Heart right ventricle (tissue), 16 donors: ENCODE data around the gene ZFHX3. TPM values are rescaled to one million over a fixed set of nuclear protein-coding genes. Genes with fewer than 3 reads are reported as not detected.

Experiments
- ATAC-seq, 8 donors: fragments of 200-7000 bp; cut with Tn5 transposase; one replicate each; pipeline ENCODE4 v1.9.1; 2020; ENCODE audit warnings: mild to moderate bottlenecking in 8 of 8, moderate library complexity in 8 of 8, moderate number of reproducible peaks in 1 of 8
- DNase-seq, 2 donors: peaks; one replicate each; pipeline ENCODE4 v3.0.0-alpha.2; 2020
- H3K27ac ChIP-seq, 10 donors: fragments of 200-600 bp; sonication (generic) in 2 of 10; one replicate each; pipeline versions ENCODE4 v1.5.0 to v1.8.0; 2020 to 2022; ENCODE audit warnings: mild to moderate bottlenecking in 3 of 10
- H3K27me3 ChIP-seq, 7 donors: fragments of 200-600 bp; one replicate each; pipeline ENCODE4 v1.8.0; 2021 to 2022; ENCODE audit warnings: mild to moderate bottlenecking in 2 of 7
- H3K36me3 ChIP-seq, 9 donors: fragments of 200-600 bp; sonication (generic) in 1 of 9; one replicate each; pipeline versions ENCODE4 v1.5.0 to v1.8.0; 2020 to 2022; ENCODE audit warnings: mild to moderate bottlenecking in 2 of 9
- H3K4me1 ChIP-seq, 9 donors: fragments of 200-600 bp; sonication (generic) in 1 of 9; one replicate each; pipeline versions ENCODE4 v1.5.0 to v1.8.0; 2020 to 2022; ENCODE audit warnings: mild to moderate bottlenecking in 4 of 9
- H3K4me3 ChIP-seq, 10 donors: fragments of 200-600 bp; sonication (generic) in 2 of 10; one replicate each; pipeline versions ENCODE4 v1.5.0 to v1.8.0; 2020 to 2022; ENCODE audit warnings: mild to moderate bottlenecking in 7 of 10, moderate library complexity in 2 of 10
- H3K9me3 ChIP-seq, 11 donors: fragments of 200-600 bp in 10 of 11; sonication (generic) in 2 of 11; one replicate each; pipeline versions ENCODE4 v1.5.0 to v1.8.0; 2013 to 2022; ENCODE audit warnings: mild to moderate bottlenecking in 2 of 11, control low read depth in 1 of 11, moderate library complexity in 1 of 11
- WGBS, 2 donors: extraction: QIAGEN DNeasy Blood & Tissue Kit; methylation state at CpG; one replicate each; pipeline ENCODE4 v1.1.7; 2013; ENCODE audit warnings: inconsistent platforms in 1 of 2; 5-methylcytosine and 5-hydroxymethylcytosine counted together
- intact Hi-C, 10 donors: fragments of 100-400 bp; cut with DNase I; formaldehyde crosslinking; loops; one replicate each; pipeline versions ENCODE4 v1.11.1 to v1.14.2; 2022
- polyA plus RNA-seq, 2 donors: library from polyadenylated mRNA; stranded (reverse); fragments of 200-250 nt; gene quantifications; one replicate each; pipeline ENCODE4 v1.2.3, GENCODE V29; 2013
- total RNA-seq, 10 donors: library from RNA; stranded (reverse); fragmentation: NEBNext Ultra II Directional in 3 of 10; extraction: Animal tissue kit (Norgen Biotek cat#: 25700) in 3 of 10; gene quantifications; one replicate each; pipeline versions ENCODE4 v1.2.1 to v1.2.4, GENCODE V29; 2021 to 2023
- TF ChIP-seq, protein P1 (sequence below), 9 donors: fragments of 200-600 bp; sonication (generic) in 2 of 9; IDR thresholded peaks; one replicate each; pipeline versions ENCODE4 v1.5.0 to v1.8.0; 2021 to 2022; ENCODE audit warnings: antibody characterized with exemption in 9 of 9, mild to moderate bottlenecking in 5 of 9, moderate library complexity in 1 of 9
- donor health status: Arrhythmogenic right ventricular cardiomyopathy.
- donor health status: ischemic (EF 13 %, LVEDD 7.1; RV severe dilation, severe dysfunction).
- donor health status: healthy with polysubstance abuse.
- donor health status: DM: no; HTN: yes; CAD: no.
- donor health status: DM: no; HTN: no; CAD: no.
- donor health status: ischemic (EF 25% LVEDD 6.9; RV normal size, moderate dysfunction).
- donor health status: ischemic (EF 25% LVEDD 5.7; RV mildly dilated, moderate dysfunction).
- donor health status: healthy.
- donor health status: DM: yes; HTN: yes; CAD: no.
- donor health status: Ischemic cardiomyopathy.
- donor health status: ischemic (EF 35%, LVEDD 5.7; RV mildly dilated, moderate dysfunction).
- donor health status: nonischemic (EF 11% LVEDD 7.7; RV severe dilation, severe dysfunction).
- donor health status: DM: yes; HTN: yes; CAD: no.
- donor health status: PGD.
- donor health status: ischemic (EF 29% LVEDD 5.4; RV normal size, mild dysfunction).
- donor health status: nonischemic (EF 23%, LVEDD 6.1; RV moderate dilation, normal function).

The ZFHX3 gene
- total and polyA plus RNA-seq, 12 donors = 1.6 to 15.2 (median 10.4) TPM

DNA sequence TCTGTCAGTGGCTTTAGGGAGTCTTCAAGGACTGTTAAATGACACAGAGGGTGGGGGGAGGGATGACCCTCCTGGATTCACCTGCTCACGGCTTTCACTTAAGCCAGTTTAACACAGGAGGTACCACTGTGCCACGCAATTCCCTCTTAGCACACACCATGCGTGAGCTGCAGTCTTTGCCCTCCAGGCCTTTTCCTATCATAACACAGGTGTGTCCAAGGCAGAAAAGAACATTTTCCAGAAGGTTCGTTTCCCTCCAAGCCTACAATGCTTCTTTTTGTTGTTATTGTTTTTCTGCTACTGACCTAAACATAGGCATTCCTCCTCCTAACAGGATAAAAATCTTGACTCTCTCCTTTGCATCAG is 1.1 kb downstream of the ZFHX3 start:
- Histone ChIP-seq H3K27me3 (peaks cover 0 to 15% (median 0%) of the 10 kb centered on the region in 7 donors), H3K4me3 (peak overlapping the region in 8 of 10 donors; percentile 67 to 94 (median 82)), H3K36me3 (no peaks in the 10 kb centered on the region), H3K9me3 (no peaks in the 10 kb centered on the region), H3K4me1 (peaks cover 22 to 91% (median 67%) of the 10 kb centered on the region in 9 donors), H3K27ac (peak overlapping the region in 8 of 10 donors; percentile 77 to 96 (median 93))
- intact Hi-C loops = loop anchor here in 8 of 10 donors (5.0 to 10.0 kb wide), 7 partner anchors 60 to 545 kb away; no protein-coding TSS in a partner anchor
- ATAC-seq (no peak), DNase-seq (no peak)
- 83 to 87% methylated on average over 4 of the region's 4 CpGs for WGBS, 2 donors
- TF ChIP-seq, protein P1, sequence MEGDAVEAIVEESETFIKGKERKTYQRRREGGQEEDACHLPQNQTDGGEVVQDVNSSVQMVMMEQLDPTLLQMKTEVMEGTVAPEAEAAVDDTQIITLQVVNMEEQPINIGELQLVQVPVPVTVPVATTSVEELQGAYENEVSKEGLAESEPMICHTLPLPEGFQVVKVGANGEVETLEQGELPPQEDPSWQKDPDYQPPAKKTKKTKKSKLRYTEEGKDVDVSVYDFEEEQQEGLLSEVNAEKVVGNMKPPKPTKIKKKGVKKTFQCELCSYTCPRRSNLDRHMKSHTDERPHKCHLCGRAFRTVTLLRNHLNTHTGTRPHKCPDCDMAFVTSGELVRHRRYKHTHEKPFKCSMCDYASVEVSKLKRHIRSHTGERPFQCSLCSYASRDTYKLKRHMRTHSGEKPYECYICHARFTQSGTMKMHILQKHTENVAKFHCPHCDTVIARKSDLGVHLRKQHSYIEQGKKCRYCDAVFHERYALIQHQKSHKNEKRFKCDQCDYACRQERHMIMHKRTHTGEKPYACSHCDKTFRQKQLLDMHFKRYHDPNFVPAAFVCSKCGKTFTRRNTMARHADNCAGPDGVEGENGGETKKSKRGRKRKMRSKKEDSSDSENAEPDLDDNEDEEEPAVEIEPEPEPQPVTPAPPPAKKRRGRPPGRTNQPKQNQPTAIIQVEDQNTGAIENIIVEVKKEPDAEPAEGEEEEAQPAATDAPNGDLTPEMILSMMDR (IDR thresholded peaks at IDR 0.05) = no peak

DNA sequence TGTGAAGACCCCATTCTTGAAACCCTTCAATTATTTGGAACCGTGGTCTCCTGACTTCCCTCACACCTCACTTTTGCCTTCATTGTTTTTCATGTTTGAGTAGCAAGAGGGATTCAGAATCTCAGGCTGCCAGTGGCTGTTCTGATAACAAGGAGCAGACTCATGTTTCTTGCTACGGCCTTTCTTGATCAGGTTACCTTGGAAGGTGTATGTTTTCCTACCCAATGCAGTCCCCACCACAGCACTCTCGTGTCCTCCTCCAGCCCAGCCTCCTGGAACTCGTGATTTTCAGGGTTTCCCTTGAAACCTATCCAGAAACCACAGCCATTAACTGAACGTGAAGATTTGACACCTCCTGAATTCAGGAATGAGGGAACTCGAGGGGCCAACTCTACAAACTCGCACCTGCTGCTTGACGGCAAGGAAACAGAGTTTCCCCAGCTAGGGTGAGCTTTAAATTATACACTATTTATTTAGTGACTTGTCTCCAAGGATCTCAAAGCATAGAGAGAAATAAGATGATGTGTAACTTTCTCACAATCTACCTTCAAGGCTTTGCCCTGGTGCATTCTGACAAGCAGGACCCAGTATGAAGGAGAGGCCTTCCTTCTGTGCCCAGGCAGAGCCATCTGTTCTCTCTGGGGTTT is 1.6 kb downstream of the ZFHX3 start:
- H3K27ac ChIP-seq = peak overlapping the region in 7 of 10 donors; percentile 77 to 96 (median 93)
- no peaks in the 10 kb centered on the region for H3K9me3 ChIP-seq
- TF ChIP-seq, protein P1 (IDR thresholded peaks at IDR 0.05) = no peak
- peak overlapping the region in 5 of 10 donors; percentile 76 to 89 (median 82) for H3K4me3 ChIP-seq
- DNase-seq (no peak), ATAC-seq (no peak)
- H3K27me3 ChIP-seq = peaks cover 0 to 15% (median 0%) of the 10 kb centered on the region in 7 donors
- H3K36me3 ChIP-seq = no peaks in the 10 kb centered on the region
- peaks cover 22 to 89% (median 65%) of the 10 kb centered on the region in 9 donors for H3K4me1 ChIP-seq
- 71 to 81% methylated on average over 8 of the region's 8 CpGs for WGBS, 2 donors
- intact Hi-C loops = loop anchor here in 8 of 10 donors (5.0 to 10.0 kb wide), 7 partner anchors 59 to 544 kb away; no protein-coding TSS in a partner anchor

DNA sequence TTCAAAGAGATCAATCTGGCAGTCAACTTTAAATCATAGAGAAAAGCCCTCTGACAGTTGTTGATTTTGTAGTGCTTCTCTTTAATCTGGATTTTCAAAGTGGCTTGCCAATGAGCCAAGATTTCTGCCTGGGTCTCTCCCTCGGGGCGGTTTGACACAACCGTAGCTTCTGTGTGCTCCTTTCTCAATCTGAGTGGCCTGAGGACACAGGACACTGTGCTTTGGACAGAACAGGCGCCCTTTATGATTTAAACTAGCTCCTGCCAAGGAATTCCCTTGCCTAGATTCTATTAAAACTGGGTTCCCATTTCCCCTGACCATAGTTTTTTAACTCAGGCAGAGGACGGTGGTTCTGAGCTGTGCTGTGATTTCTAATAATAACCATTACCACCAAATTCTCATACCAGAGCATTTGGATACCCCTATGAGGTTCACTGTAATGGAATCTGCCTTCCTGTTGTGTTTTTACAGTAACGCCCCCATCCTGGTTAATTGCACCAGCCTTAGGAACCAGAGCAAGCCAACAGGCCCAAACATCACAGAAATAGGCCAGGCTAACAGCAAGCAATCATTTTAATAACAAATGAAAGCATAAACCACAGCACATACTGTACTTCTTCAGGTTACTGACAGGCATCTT is 4.0 kb downstream of the ZFHX3 start:
- no peak for ATAC-seq
- Histone ChIP-seq H3K36me3 (no peaks in the 10 kb centered on the region), H3K27me3 (peaks cover 0 to 12% (median 0%) of the 10 kb centered on the region in 7 donors), H3K4me1 (peaks cover 19 to 75% (median 43%) of the 10 kb centered on the region in 9 donors), H3K27ac (peak overlapping the region in 4 of 10 donors; percentile 22 to 44 (median 32)), H3K9me3 (no peaks in the 10 kb centered on the region), H3K4me3 (no peak overlapping the region)
- 39 to 45% methylated on average over 6 of the region's 6 CpGs for WGBS, 2 donors
- TF ChIP-seq, protein P1 (IDR thresholded peaks at IDR 0.05) = no peak
- intact Hi-C loops = loop anchor here in 5 of 10 donors (5.0 to 10.0 kb wide), 4 partner anchors 99 to 212 kb away; no protein-coding TSS in a partner anchor
- DNase-seq = no peak

DNA sequence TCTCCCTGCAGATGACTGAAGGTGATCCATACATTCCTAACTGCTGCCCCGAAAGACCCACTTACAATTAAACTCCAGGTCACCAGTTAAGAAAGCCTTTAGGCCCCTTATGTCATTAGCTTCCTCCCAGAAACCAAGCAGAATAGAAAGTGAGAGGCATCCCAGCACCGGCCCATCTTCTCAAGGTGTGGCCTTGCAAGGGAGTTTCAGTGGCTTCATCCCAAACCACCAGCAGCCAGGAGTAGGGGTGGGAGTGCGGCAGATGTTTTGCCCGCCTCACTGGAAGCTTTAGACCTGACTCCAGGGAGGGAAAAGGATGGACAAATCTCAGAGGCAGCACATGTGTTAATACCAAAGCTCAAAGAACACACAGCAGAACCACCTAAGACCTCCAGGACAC is 5.1 kb downstream of the ZFHX3 start:
- Histone ChIP-seq H3K4me3 (no peak overlapping the region), H3K27ac (no peak overlapping the region), H3K4me1 (peaks cover 16 to 74% (median 45%) of the 10 kb centered on the region in 9 donors), H3K27me3 (peaks cover 0 to 4% (median 0%) of the 10 kb centered on the region in 7 donors), H3K36me3 (no peaks in the 10 kb centered on the region), H3K9me3 (no peaks in the 10 kb centered on the region)
- TF ChIP-seq, protein P1 (IDR thresholded peaks at IDR 0.05) = no peak
- intact Hi-C loops = loop anchor here in 5 of 10 donors (5.0 to 10.0 kb wide), 4 partner anchors 98 to 211 kb away; no protein-coding TSS in a partner anchor
- 95% methylated on average over 4 of the region's 4 CpGs for WGBS, 2 donors
- no peak for ATAC-seq
- DNase-seq = no peak
